Measurements from ENCODE around the gene C1orf35. TPM values are rescaled to one million over a fixed set of nuclear protein-coding genes. Genes with fewer than 3 reads are reported as not detected.

The C1orf35 gene
- total and polyA plus RNA-seq, 2 of the 4 experiments (the other 2 are of a cell fraction), result 4.3 to 13.0 TPM

DNA sequence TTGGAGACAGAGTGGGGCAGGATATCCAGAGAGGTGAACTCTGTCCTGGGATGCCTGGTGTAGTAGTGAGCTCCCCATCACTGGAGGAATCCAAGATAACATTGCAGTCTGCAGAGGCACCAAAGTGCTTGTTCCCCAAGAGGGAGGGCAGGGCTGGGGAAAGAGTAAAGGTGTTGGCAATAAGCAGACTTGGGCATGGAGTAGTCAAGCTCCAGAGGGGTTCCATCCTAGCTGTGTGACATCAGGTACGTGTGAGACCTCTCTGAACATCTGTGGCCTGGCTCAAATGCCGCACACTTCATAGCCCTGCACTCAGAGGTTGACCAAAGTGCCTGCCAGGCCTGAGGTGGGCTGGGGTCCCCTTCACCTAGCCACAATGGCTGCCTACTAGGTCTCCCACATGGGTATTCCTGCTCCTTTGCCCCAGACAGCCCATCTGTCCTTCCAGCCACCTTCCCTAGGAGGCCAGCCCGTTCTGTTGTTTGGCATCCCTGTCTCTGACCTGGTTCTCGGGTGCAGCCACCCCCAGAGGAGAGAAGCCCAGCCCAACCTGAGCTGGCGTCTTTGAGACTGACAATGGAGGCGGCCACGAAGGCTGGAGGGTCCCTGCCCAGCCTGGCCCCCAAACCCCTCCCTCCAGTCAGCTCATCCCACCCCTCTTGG is 23.4 kb downstream of the C1orf35 start:
- H3K56ac ChIP-seq (ENCODE audit: extremely low read depth, insufficient read depth, low read length), result no peak overlapping the region
- no peak overlapping the region for H3K14ac ChIP-seq (replicated peaks; ENCODE audit: low read depth, low read length)
- no peak overlapping the region for H2AFZ ChIP-seq (replicated peaks; ENCODE audit: low read length, poor library complexity)
- in situ Hi-C loops (cut with MboI; ENCODE audit: low sequenced_read_pairs) (loop anchor here (10.0 kb wide), 1 partner anchor 315 kb away; no protein-coding TSS in a partner anchor), intact Hi-C loops (cut with micrococcal nuclease) (loop anchor here (5.0 to 10.0 kb wide), 4 partner anchors 82 to 595 kb away; partner anchors contain the start of gene WNT9A), dilution Hi-C loops (cut with HindIII; ENCODE audit: low sequenced_read_pairs, unreplicated experiment) (no loop called here)
- H4K91ac ChIP-seq (ENCODE audit: insufficient read depth, low read depth, low read length), result no peak overlapping the region
- BruUV-seq (replicated peaks), result no TSS peak
- no peak overlapping the region for H3K4me2 ChIP-seq (ENCODE audit: low read depth, low read length)
- H4K20me1 ChIP-seq (ENCODE audit: insufficient read depth, low read length), result peaks cover 32% of the 10 kb centered on the region
- H3K9ac ChIP-seq (ENCODE audit: low read depth, low read length), result no peak overlapping the region
- H3K36me3 ChIP-seq (ENCODE audit: control insufficient read depth, insufficient read depth, low read length), result peaks cover 2% of the 10 kb centered on the region; the same call in 1 of the 2 replicates
- DNase-seq (no peak), ATAC-seq (ENCODE audit: low read depth) (no peak)
- H3K4me3 ChIP-seq (ENCODE audit: insufficient read depth, low read depth, low read length), result no peak overlapping the region
- H3K4ac ChIP-seq (ENCODE audit: low read depth, low read length), result no peak overlapping the region
- no peak overlapping the region for H4K5ac ChIP-seq (ENCODE audit: low read depth, low read length)
- H3K23ac ChIP-seq (ENCODE audit: low read depth, low read length), result no peak overlapping the region
- no peaks in the 10 kb centered on the region for H3K27me3 ChIP-seq (ENCODE audit: control insufficient read depth, insufficient read depth, low read length)
- no peak overlapping the region for H2BK15ac ChIP-seq (ENCODE audit: low read depth, low read length)
- H2BK5ac ChIP-seq (ENCODE audit: low read depth, low read length, poor library complexity, severe bottlenecking), result no peak overlapping the region
- no peak for TF ChIP-seq USF2 (IDR thresholded peaks at IDR 0.05; ENCODE audit: low read depth, low read length)
- TF ChIP-seq RCOR1 (IDR thresholded peaks at IDR 0.05; ENCODE audit: insufficient replicate concordance, low read length), result no peak
- no peak for TF ChIP-seq BHLHE40 (IDR thresholded peaks at IDR 0.05; ENCODE audit: low read depth, low read length)
- TF ChIP-seq CEBPB (IDR thresholded peaks at IDR 0.05; ENCODE audit: low read depth, low read length), result no peak
- TF ChIP-seq MAFK (IDR thresholded peaks at IDR 0.05; ENCODE audit: low read depth, low read length), result no peak
- TF ChIP-seq NFE2L2 (IDR thresholded peaks at IDR 0.05; ENCODE audit: low read depth, low read length), result no peak
- TF ChIP-seq RFX5 (IDR thresholded peaks at IDR 0.05; ENCODE audit: low read depth, low read length), result no peak
- TF ChIP-seq SMC3 (IDR thresholded peaks at IDR 0.05; ENCODE audit: low read depth, low read length), result no peak
- no peak for TF ChIP-seq MAZ (IDR thresholded peaks at IDR 0.05; ENCODE audit: borderline replicate concordance, low read depth, low read length)
- TF ChIP-seq MXI1 (IDR thresholded peaks at IDR 0.05; ENCODE audit: borderline replicate concordance, low read depth, low read length), result no peak
- no peak for TF ChIP-seq FOS (IDR thresholded peaks at IDR 0.05; ENCODE audit: low read depth, low read length)
- TF ChIP-seq, protein P1, sequence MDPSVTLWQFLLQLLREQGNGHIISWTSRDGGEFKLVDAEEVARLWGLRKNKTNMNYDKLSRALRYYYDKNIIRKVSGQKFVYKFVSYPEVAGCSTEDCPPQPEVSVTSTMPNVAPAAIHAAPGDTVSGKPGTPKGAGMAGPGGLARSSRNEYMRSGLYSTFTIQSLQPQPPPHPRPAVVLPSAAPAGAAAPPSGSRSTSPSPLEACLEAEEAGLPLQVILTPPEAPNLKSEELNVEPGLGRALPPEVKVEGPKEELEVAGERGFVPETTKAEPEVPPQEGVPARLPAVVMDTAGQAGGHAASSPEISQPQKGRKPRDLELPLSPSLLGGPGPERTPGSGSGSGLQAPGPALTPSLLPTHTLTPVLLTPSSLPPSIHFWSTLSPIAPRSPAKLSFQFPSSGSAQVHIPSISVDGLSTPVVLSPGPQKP (IDR thresholded peaks at IDR 0.05; ENCODE audit: borderline replicate concordance, low read depth, low read length), result no peak
- TF ChIP-seq CTCF (conservative IDR thresholded peaks at IDR 0.05; ENCODE audit: low read depth, low read length), result no peak
- no peak for TF ChIP-seq CHD1 (IDR thresholded peaks at IDR 0.05; ENCODE audit: low read depth, low read length)
- TF ChIP-seq RAD21 (IDR thresholded peaks at IDR 0.05; ENCODE audit: low read length), result no peak
- no peak for TF ChIP-seq POLR2A (IDR thresholded peaks at IDR 0.05; ENCODE audit: low read depth, low read length)
- ChIA-PET CTCF (no interaction called here), POLR2A (ENCODE audit: unreplicated experiment) (no interaction called here)
- H2BK120ac ChIP-seq (ENCODE audit: low read depth, low read length), result no peak overlapping the region
- H4K8ac ChIP-seq (ENCODE audit: low read depth in 2 of 2, low read length in 2 of 2), result no peak overlapping the region
- H3K9me3 ChIP-seq (ENCODE audit: control insufficient read depth, insufficient read depth, low read length), result no peaks in the 10 kb centered on the region
- no peak overlapping the region for H3K18ac ChIP-seq (ENCODE audit: low read depth, low read length)
- H2AK5ac ChIP-seq (ENCODE audit: low read depth, low read length), result no peak overlapping the region
- H3K4me1 ChIP-seq (ENCODE audit: control insufficient read depth, insufficient read depth, low read length), result peaks cover 3% of the 10 kb centered on the region
- no peak overlapping the region for H2BK20ac ChIP-seq (ENCODE audit: low read depth, low read length)
- 60% methylated on average over 1 of the region's 7 CpGs; no CpG with 5 or more reads in 1 of the 2 experiments for WGBS, 2 experiments (ENCODE audit: extremely low coverage in 2 of 2, insufficient read length in 1 of 2)
- no peak overlapping the region for H2AK9ac ChIP-seq (replicated peaks; ENCODE audit: low read depth, low read length, poor library complexity)
- H3K79me1 ChIP-seq (ENCODE audit: low read depth in 1 of 2, low read length in 2 of 2), result peaks cover 3 to 20% of the 10 kb centered on the region in 2 experiments; a peak in 2 of 4 replicates
- no peak overlapping the region for H3K27ac ChIP-seq (ENCODE audit: insufficient read depth, low read length)
- H3K9me1 ChIP-seq (ENCODE audit: insufficient read depth, low read length), result no peaks in the 10 kb centered on the region; the same call in 1 of the 2 replicates

Data from IMR-90 (cell line).